Measurements from ENCODE around the gene AMOTL1. TPM values are rescaled to one million over a fixed set of nuclear protein-coding genes. Genes with fewer than 3 reads are reported as not detected.

The AMOTL1 gene
- total RNA-seq (1 to 10 TPM in 1 of 2 donors, under 1 TPM in 1; 0.25 to 2.0 TPM), total RNA-seq (0.38 to 1.6 reads per million in 2 donors)

- DNase-seq (no peak), ATAC-seq (peak; percentile 33)
- H3K9me3 ChIP-seq (ENCODE audit: control insufficient read depth, low read length, poor library complexity, severe bottlenecking): no peaks in the 10 kb centered on the region
- peak within 1 kb of the TSS; percentile 69 for H3K4me3 Mint-ChIP-seq
- H3K4me1 Mint-ChIP-seq: peaks cover 2% of the 10 kb centered on the region
- peaks cover 55% of the 10 kb centered on the region for H3K27me3 Mint-ChIP-seq
- H3K36me3 Mint-ChIP-seq (ENCODE audit: low read depth): no peaks in the 10 kb centered on the region
- no peak within 1 kb of the TSS for H3K27ac Mint-ChIP-seq
These were observed at the start of gene AMOTL1 for GRCh38 chr11:94767701-94768601. Gene AMOTL1, plus strand, starts transcription at chr11:94768356. Its CDS starts 156 bp downstream, at chr11:94768512.

GRCh38 chr11:94719876-94720275, 48.3 kb upstream of the AMOTL1 start:
- Mint-ChIP-seq H3K4me1 (no peaks in the 10 kb centered on the region), H3K36me3 (ENCODE audit: low read depth) (peaks cover 3% of the 10 kb centered on the region), H3K4me3 (no peak overlapping the region), H3K27me3 (peaks cover 54% of the 10 kb centered on the region), H3K27ac (no peak overlapping the region)
- ATAC-seq (no peak), DNase-seq (no peak)
- H3K9me3 ChIP-seq (ENCODE audit: control insufficient read depth, low read length, poor library complexity, severe bottlenecking): no peaks in the 10 kb centered on the region

GRCh38 chr11:94721565-94722292, 46.4 kb upstream of the AMOTL1 start:
- no peaks in the 10 kb centered on the region for H3K9me3 ChIP-seq (ENCODE audit: control insufficient read depth, low read length, poor library complexity, severe bottlenecking)
- Mint-ChIP-seq H3K4me1 (no peaks in the 10 kb centered on the region), H3K27ac (no peak overlapping the region), H3K36me3 (ENCODE audit: low read depth) (peaks cover 2% of the 10 kb centered on the region), H3K27me3 (peaks cover 38% of the 10 kb centered on the region), H3K4me3 (no peak overlapping the region)
- ATAC-seq (no peak), DNase-seq (no peak)

GRCh38 chr11:94722735-94723134, 45.4 kb upstream of the AMOTL1 start:
- Mint-ChIP-seq H3K27me3 (peaks cover 31% of the 10 kb centered on the region), H3K27ac (no peak overlapping the region), H3K36me3 (ENCODE audit: low read depth) (peaks cover 2% of the 10 kb centered on the region), H3K4me1 (no peaks in the 10 kb centered on the region), H3K4me3 (no peak overlapping the region)
- ATAC-seq (no peak), DNase-seq (no peak)
- H3K9me3 ChIP-seq (ENCODE audit: control insufficient read depth, low read length, poor library complexity, severe bottlenecking): no peaks in the 10 kb centered on the region

- no peak for DNase-seq
- Mint-ChIP-seq H3K36me3 (ENCODE audit: low read depth) (no peaks in the 10 kb centered on the region), H3K27ac (no peak overlapping the region), H3K4me1 (no peaks in the 10 kb centered on the region), H3K4me3 (no peak overlapping the region), H3K27me3 (peaks cover 26% of the 10 kb centered on the region)
- no peak for ATAC-seq
- H3K9me3 ChIP-seq (ENCODE audit: control insufficient read depth, low read length, poor library complexity, severe bottlenecking): no peaks in the 10 kb centered on the region
These were observed 43.1 kb upstream of the AMOTL1 start for GRCh38 chr11:94725097-94725496.

GRCh38 chr11:94727819-94728218, 40.3 kb upstream of the AMOTL1 start:
- no peaks in the 10 kb centered on the region for H3K9me3 ChIP-seq (ENCODE audit: control insufficient read depth, low read length, poor library complexity, severe bottlenecking)
- no peak for DNase-seq
- Mint-ChIP-seq H3K4me3 (no peak overlapping the region), H3K27me3 (peaks cover 23% of the 10 kb centered on the region), H3K4me1 (no peaks in the 10 kb centered on the region), H3K36me3 (ENCODE audit: low read depth) (no peaks in the 10 kb centered on the region), H3K27ac (no peak overlapping the region)
- no peak for ATAC-seq

GRCh38 chr11:94728541-94728940, 39.6 kb upstream of the AMOTL1 start:
- DNase-seq: no peak
- Mint-ChIP-seq H3K4me1 (no peaks in the 10 kb centered on the region), H3K4me3 (no peak overlapping the region), H3K27ac (no peak overlapping the region), H3K36me3 (ENCODE audit: low read depth) (no peaks in the 10 kb centered on the region), H3K27me3 (peaks cover 24% of the 10 kb centered on the region)
- no peak for ATAC-seq
- H3K9me3 ChIP-seq (ENCODE audit: control insufficient read depth, low read length, poor library complexity, severe bottlenecking): no peaks in the 10 kb centered on the region

GRCh38 chr11:94728966-94729751, 39.0 kb upstream of the AMOTL1 start:
- Mint-ChIP-seq H3K4me1 (no peaks in the 10 kb centered on the region), H3K27me3 (peaks cover 22% of the 10 kb centered on the region), H3K4me3 (no peak overlapping the region), H3K27ac (no peak overlapping the region), H3K36me3 (ENCODE audit: low read depth) (no peaks in the 10 kb centered on the region)
- DNase-seq: no peak
- no peaks in the 10 kb centered on the region for H3K9me3 ChIP-seq (ENCODE audit: control insufficient read depth, low read length, poor library complexity, severe bottlenecking)
- no peak for ATAC-seq

- Mint-ChIP-seq H3K4me1 (peaks cover 2% of the 10 kb centered on the region), H3K4me3 (no peak overlapping the region), H3K27me3 (peaks cover 30% of the 10 kb centered on the region), H3K27ac (no peak overlapping the region), H3K36me3 (ENCODE audit: low read depth) (no peaks in the 10 kb centered on the region)
- ATAC-seq (no peak), DNase-seq (no peak)
- no peaks in the 10 kb centered on the region for H3K9me3 ChIP-seq (ENCODE audit: control insufficient read depth, low read length, poor library complexity, severe bottlenecking)
These were observed 38.0 kb upstream of the AMOTL1 start for GRCh38 chr11:94730153-94730552.

- no peak for DNase-seq
- H3K36me3 Mint-ChIP-seq (ENCODE audit: low read depth): no peaks in the 10 kb centered on the region
- H3K27ac Mint-ChIP-seq: no peak overlapping the region
- peaks cover 2% of the 10 kb centered on the region for H3K4me1 Mint-ChIP-seq
- no peaks in the 10 kb centered on the region for H3K9me3 ChIP-seq (ENCODE audit: control insufficient read depth, low read length, poor library complexity, severe bottlenecking)
- peaks cover 43% of the 10 kb centered on the region for H3K27me3 Mint-ChIP-seq
- ATAC-seq: no peak
- no peak overlapping the region for H3K4me3 Mint-ChIP-seq
These were observed 36.1 kb upstream of the AMOTL1 start for GRCh38 chr11:94731880-94732601.

GRCh38 chr11:94732617-94733281, 35.4 kb upstream of the AMOTL1 start:
- no peaks in the 10 kb centered on the region for H3K36me3 Mint-ChIP-seq (ENCODE audit: low read depth)
- no peak for ATAC-seq
- H3K27ac Mint-ChIP-seq: no peak overlapping the region
- H3K9me3 ChIP-seq (ENCODE audit: control insufficient read depth, low read length, poor library complexity, severe bottlenecking): no peaks in the 10 kb centered on the region
- peaks cover 43% of the 10 kb centered on the region for H3K27me3 Mint-ChIP-seq
- no peak for DNase-seq
- no peak overlapping the region for H3K4me3 Mint-ChIP-seq
- H3K4me1 Mint-ChIP-seq: peaks cover 2% of the 10 kb centered on the region

GRCh38 chr11:94734563-94735275, 33.4 kb upstream of the AMOTL1 start:
- DNase-seq (no peak), ATAC-seq (no peak)
- Mint-ChIP-seq H3K36me3 (ENCODE audit: low read depth) (no peaks in the 10 kb centered on the region), H3K27ac (no peak overlapping the region), H3K4me1 (peaks cover 2% of the 10 kb centered on the region), H3K27me3 (peaks cover 43% of the 10 kb centered on the region), H3K4me3 (no peak overlapping the region)
- no peaks in the 10 kb centered on the region for H3K9me3 ChIP-seq (ENCODE audit: control insufficient read depth, low read length, poor library complexity, severe bottlenecking)
